ENCODE measurements around the gene ARHGAP30.
"Not testable (repeated sequence)": the region's sequence is repeated elsewhere in the genome, so short reads cannot be mapped to it uniquely, and the experiment has no call there.

Gene ARHGAP30

GRCh38 chr1:161039546-161039945 is 30.1 kb downstream of the ARHGAP30 start:
- DNase-seq (ENCODE audit: low spot score), result no peak

GRCh38 chr1:161039154-161039545 is 30.5 kb downstream of the ARHGAP30 start:
- DNase-seq (ENCODE audit: low spot score), result no peak

GRCh38 chr1:161038523-161039153 is 31.1 kb downstream of the ARHGAP30 start, which contains the start of gene TSTD1:
Gene TSTD1 (minus strand): TSS chr1:161038964. CDS start chr1:161038889, 75 bp downstream.
- no peak for DNase-seq (ENCODE audit: low spot score)

- no peak for DNase-seq (ENCODE audit: low spot score)
These were observed 31.8 kb downstream of the ARHGAP30 start for GRCh38 chr1:161037661-161038522.

- no peak for DNase-seq (ENCODE audit: low spot score)
These were observed 35.9 kb downstream of the ARHGAP30 start for GRCh38 chr1:161033751-161034150.

GRCh38 chr1:161032409-161032808 is 37.3 kb downstream of the ARHGAP30 start:
- DNase-seq (ENCODE audit: low spot score), result no peak

GRCh38 chr1:161031874-161032273 is 37.8 kb downstream of the ARHGAP30 start:
- DNase-seq (ENCODE audit: low spot score), result no peak

GRCh38 chr1:161029466-161029865 is 40.2 kb downstream of the ARHGAP30 start:
- DNase-seq (ENCODE audit: low spot score), result not testable (repeated sequence)

GRCh38 chr1:161026954-161027353 is 42.7 kb downstream of the ARHGAP30 start:
- not testable (repeated sequence) for DNase-seq (ENCODE audit: low spot score)

GRCh38 chr1:161022432-161022831 is 47.3 kb downstream of the ARHGAP30 start:
- DNase-seq (ENCODE audit: low spot score), result not testable (repeated sequence)

- DNase-seq (ENCODE audit: low spot score), result no peak
These were observed 47.7 kb downstream of the ARHGAP30 start for GRCh38 chr1:161021970-161022353.

- DNase-seq (ENCODE audit: low spot score), result peak; percentile 37
These were observed 48.3 kb downstream of the ARHGAP30 start for GRCh38 chr1:161021165-161021969.

GRCh38 chr1:161020509-161021164 is 49.1 kb downstream of the ARHGAP30 start, which contains the start of gene F11R:
Gene F11R (minus strand): TSS chr1:161021152. CDS start chr1:161021073, 79 bp downstream.
- DNase-seq (ENCODE audit: low spot score), result no peak

- DNase-seq (ENCODE audit: low spot score), result peak; percentile 45
These were observed 49.8 kb downstream of the ARHGAP30 start for GRCh38 chr1:161019751-161020495.

GRCh38 chr1:161019111-161019660 is 50.5 kb downstream of the ARHGAP30 start:
- not testable (repeated sequence) for DNase-seq (ENCODE audit: low spot score)

- DNase-seq (ENCODE audit: low spot score), result no peak
These were observed 51.1 kb downstream of the ARHGAP30 start for GRCh38 chr1:161018631-161018930.

GRCh38 chr1:161017756-161018630 is 51.7 kb downstream of the ARHGAP30 start:
- DNase-seq (ENCODE audit: low spot score), result no peak

GRCh38 chr1:161017181-161017580 is 52.5 kb downstream of the ARHGAP30 start:
- not testable (repeated sequence) for DNase-seq (ENCODE audit: low spot score)

GRCh38 chr1:161016683-161017082 is 53.0 kb downstream of the ARHGAP30 start:
- DNase-seq (ENCODE audit: low spot score), result not testable (repeated sequence)

Measured in pons (tissue), 1 donor.